GM18873 (cell line): ENCODE results near the gene HSF2BP.
"Not testable (repeated sequence)": the region's sequence is repeated elsewhere in the genome, so short reads cannot be mapped to it uniquely, and the experiment has no call there.

ENCODE experiments used
- ATAC-seq: cut with Tn5 transposase; IDR thresholded peaks from one replicate; pipeline ENCODE4 v1.9.1; 2021; ENCODE audit warnings: mild to moderate bottlenecking, moderate library complexity, moderate number of reproducible peaks; ENCODE audit not compliant: unreplicated experiment, low FRiP score

The HSF2BP gene

GRCh38 chr21:43600642-43601402, 58.5 kb downstream of the HSF2BP start:
- ATAC-seq, result no peak

- ATAC-seq, result no peak
Measured at GRCh38 chr21:43599728-43600127, 59.6 kb downstream of the HSF2BP start.

GRCh38 chr21:43598416-43599120, 60.7 kb downstream of the HSF2BP start:
- ATAC-seq, result no peak

DNA sequence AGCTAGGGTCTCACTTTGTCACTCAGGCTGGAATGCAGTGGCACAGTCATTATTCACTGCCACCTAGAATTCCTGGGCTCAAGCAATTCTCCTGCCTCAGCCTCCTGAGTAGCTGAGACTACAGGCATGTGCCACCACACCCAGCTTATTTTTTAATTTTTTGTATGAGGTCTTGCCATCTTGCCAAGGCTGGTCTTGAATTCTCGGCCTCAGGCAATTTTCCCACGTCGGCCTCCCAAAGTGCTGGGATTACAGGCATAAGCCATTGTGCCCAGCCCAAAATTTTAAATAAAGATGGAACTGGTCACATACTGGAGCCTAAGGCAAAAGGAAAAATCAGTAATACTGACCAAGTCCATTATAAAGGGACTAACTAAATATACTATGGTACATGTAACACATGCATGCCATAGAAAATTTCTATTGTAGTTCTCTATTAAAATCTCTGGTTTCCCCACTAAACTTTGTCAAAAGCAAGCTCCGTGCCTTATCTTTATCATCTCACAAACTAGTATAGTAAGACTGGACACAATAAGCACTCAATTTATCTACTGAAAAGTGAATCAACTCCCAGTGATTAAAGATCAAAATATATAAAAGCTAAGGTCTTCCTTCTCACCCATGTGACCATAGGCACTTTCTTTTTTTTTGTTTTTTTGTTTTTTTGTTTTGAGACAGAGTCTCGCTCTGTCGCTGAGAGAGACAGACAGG, 61.6 kb downstream of the HSF2BP start:
- no peak for ATAC-seq

GRCh38 chr21:43597052-43597451, 62.2 kb downstream of the HSF2BP start:
- no peak for ATAC-seq

- ATAC-seq, result no peak
Measured at GRCh38 chr21:43596616-43597015, 62.7 kb downstream of the HSF2BP start.

- not testable (repeated sequence) for ATAC-seq
Measured at GRCh38 chr21:43595769-43596168, 63.5 kb downstream of the HSF2BP start.

DNA sequence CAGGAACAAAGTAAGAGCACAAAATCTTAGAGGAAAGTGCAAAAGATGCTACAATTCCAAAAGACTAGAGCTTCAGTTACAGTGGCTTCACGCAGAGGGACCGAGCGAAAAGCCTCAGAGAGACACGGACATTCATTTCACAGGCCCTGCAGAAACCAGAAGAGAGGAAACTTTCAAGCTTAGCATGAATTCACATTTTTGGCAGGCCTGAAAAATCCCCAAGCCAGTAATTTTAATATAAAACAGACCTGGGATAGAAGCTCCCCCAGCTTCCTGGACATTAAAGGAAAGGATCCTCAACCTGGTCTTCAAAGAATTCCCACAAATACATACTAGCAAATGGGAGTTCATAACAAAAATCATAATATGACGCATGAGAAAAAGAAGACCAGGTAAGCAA, 66.2 kb downstream of the HSF2BP start:
- no peak for ATAC-seq

DNA sequence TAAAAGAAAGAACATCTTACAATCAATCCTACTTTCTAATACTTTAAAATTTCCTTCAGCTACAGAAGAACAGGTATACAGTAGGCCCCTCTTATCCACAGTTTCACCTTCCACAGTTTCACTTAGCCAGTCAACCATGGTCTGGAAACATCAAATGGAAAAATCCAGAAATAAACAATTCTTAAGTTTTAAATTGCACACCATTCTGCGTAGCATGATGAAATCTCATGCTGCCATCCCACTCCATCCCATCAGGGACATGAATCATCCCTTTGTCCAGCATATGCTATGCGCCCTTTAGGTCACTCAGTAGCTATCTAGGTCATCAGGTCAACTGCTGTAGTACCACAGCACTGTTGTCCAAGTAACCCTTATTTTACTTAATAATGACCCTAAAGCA, 67.7 kb downstream of the HSF2BP start:
- ATAC-seq, result no peak

DNA sequence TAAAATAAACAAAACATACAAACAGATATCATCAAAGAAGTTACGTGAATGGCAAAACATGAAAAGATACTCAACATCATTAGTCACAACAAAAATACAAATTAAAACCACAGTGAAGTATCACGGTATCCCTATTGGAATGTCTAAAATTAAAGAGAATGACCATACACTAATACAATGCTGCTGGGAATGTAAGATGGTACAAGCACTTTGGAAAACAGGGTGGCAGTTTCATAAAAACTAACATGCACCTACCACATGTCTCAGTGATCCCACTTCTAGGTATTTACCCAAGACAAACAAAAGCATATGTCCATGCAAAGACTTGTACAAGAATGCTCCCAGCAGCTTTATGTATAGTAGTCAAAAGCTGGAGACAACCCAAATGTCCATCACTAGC, 69.1 kb downstream of the HSF2BP start:
- ATAC-seq, result no peak

DNA sequence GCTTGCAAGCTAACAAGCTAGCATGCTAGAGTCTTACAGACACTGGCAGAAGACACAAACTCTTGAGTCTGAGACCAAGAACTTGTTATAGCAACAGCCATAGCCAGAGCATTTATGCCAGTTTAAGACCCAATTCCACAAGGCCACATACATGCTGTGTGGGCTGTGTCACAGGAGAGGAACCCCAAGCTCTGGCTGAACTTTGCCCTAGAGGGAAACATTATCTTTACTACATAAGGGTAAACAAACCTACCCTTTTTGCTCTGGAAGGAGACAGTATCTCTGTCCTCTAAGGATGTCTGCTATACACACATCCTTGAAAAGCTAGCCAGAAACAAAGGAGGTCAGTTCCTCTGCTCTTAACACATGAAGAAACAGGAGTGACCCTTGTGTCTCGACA, 70.3 kb downstream of the HSF2BP start:
- no peak for ATAC-seq

DNA sequence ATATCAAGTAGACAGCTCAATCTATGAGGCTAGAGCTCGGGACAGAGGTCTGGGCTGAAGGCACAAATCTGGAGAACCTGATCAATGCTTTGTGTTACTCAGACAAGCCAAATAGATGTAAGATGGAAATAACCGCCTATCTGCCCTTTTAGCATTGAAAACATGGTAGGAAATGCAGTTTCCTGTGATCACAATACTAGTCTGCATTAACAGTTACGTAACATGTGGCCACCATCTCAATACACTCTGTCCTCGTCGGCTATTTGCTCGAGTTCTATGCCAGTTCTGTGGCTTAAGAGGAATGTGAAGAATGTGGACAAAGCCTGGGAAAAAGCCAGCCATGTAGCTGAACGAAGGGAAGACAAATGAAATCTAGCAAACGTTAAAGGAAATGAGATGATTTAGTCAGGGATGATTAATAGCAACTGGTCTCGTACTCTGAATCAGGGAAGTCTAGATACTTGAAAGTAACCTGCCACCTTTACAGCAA, 73.3 kb downstream of the HSF2BP start:
- no peak for ATAC-seq

- no peak for ATAC-seq
Measured at GRCh38 chr21:43585514-43585913, 73.8 kb downstream of the HSF2BP start.

DNA sequence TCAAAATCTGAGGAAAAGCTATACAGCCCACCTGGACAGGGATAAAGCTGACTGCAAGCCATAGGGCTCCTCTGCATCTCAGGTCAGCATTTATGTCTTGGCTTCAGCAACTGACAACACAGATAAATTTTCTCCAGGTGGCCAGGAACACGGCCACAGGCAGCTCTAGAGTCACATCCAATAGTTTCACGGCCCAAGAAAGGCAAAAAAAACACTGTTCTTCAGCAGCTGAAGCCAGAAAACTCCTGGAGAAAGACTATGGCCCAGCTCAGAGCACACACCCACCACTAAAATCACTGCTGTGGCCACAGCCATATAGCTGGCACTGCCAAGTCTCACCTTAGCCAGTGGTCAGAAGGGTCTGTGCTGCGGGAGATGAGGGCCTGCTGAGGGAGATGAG, 77.8 kb downstream of the HSF2BP start:
- ATAC-seq, result no peak

DNA sequence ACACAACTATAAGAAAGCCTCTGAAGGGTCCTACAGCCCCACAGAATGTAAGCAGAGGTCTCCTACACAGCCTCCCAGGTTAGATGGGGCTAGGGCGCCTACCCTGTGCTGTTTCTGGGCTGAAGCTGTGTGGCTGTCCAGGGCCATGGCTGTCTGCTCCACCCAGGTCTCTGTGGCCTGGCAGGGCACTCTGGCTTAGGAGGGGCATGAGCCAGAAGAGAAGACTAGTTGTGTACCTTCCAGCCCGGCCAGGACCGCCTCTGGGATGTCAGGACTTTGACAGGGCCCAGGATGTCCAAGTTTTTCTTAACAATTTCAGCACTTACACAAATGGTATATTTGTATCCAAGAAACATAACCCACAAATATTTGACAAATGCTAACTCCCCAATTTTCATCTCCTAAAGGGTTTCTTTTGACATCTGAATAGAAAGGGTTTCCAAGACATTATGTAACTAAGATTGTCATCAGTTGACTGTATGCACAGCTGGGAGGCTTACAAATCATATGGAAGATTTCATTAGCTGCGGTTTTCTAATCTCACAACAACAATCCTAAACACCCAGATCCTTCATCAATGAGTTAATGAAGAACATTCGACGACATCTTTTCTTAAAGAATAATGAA, 80.5 kb downstream of the HSF2BP start:
- ATAC-seq, result no peak

- ATAC-seq, result no peak
Measured at GRCh38 chr21:43575473-43575844, 83.8 kb downstream of the HSF2BP start.

DNA sequence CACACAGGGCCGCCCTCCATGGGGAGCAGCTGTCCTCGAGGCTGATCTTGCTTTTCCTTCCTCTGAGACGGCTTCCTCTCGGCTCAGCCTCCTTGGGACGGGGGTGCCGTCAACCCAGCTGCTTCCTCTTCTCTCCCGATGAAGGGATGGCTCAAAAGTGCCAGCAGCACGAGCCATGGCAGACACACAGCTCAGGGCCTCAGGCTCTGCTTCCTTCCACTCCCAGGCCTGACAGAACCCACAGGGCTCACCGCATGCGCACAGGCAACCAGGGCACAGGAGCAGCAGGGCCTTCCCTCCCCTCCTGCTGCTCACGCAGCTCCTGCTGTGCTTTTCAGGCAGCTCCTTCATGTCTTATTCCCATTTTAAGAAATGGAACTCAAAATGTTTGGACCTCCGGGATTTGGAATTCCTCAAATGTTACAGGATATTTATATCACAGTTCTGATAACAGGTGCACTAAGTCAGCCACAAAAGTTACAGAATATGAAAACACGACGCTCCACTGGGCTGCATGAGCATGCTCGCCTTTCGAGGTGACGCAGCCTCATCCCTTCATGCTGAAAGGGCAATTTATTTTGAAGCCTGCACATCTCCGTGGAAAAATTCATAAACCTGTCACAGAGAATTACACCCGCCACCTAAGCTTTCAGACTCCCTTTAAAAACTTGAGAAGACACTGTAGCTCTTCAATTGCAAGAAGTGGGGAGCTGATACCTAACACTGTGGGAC, 84.4 kb downstream of the HSF2BP start:
- no peak for ATAC-seq

DNA sequence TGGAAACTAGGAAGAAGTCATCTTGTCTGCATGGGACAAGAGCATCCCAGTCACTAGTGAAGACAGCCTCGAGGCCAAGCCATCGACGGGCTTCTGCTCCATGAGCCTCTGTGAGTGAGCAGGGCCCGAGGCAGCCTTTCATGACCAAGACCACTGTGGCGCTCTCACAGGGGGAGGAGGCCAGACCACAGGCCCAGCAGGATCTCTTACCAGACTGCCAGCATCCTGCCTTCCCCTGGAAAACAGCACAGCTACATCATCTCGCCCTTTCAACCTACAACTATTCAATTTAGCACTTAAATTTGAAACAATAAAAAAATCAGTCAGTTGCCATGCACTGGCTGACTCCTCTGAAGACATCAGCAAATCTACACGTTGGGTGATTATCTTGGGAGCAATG, 85.4 kb downstream of the HSF2BP start:
- ATAC-seq, result no peak

DNA sequence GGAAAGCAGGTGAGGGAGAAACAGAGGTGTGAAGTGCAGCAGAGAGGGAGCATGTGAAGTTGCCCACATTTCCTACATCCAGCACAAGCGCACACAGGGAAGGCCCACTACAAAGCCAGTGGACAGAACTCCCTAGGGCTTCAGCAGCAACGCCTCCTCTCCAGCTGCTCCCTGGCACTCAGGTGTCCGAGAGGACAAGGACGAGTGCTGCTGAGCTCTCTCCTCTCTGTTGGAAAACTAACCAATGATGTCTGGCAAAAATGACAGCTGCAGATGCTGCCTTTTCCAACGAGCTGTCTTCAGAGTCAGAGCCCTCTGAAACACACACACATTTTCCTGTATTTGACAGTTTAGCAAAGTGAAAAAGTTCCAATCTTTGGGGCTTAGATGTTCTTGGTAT, 86.8 kb downstream of the HSF2BP start:
- ATAC-seq, result no peak

DNA sequence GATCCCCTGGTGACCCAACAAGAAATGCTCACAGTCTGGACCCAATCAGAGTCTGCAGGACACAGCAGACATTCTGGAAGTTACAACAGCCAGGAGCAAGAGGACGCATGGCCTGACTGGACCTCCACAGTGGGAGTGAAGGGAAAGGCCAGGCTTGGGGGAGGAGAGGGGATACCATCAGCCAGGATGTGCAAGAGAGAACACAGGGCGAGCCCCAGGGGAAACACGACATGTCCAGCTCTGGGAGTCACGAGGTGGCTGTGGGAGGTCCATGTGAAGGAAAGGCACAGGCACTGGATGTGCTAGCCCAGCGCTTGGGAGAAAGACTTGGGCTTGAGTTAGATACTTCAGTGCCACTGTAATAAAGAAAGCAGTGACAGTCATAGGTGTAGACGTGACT, 87.3 kb downstream of the HSF2BP start:
- ATAC-seq, result no peak
